HG02642 (cell line): ENCODE results near the gene GCLC.

ENCODE experiments used
- ATAC-seq: cut with Tn5 transposase; IDR thresholded peaks from one replicate; pipeline ENCODE4 v1.9.1; 2021; ENCODE audit warnings: mild to moderate bottlenecking; ENCODE audit not compliant: unreplicated experiment, poor library complexity

GCLC gene

DNA sequence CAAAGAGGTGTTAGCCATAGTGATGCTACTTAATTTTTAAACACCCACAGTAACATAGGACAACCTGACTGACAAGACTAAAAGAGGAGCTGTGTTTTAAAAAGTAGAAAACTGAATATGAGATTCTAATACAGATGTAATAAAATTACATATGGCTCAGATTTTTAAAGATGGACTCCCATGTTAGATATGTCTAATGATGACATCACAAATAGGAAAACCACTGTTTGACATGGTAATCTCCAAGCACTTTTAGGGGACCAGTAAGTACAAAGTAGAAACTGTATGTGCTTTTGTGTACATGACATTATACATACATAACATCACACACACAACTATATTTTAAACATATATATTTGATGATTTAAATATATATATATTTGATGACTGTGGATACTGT, 16.8 kb downstream of the GCLC start:
- ATAC-seq = no peak

- ATAC-seq = no peak
Observed at GRCh38 chr6:53527249-53527765, 17.6 kb downstream of the GCLC start.

DNA sequence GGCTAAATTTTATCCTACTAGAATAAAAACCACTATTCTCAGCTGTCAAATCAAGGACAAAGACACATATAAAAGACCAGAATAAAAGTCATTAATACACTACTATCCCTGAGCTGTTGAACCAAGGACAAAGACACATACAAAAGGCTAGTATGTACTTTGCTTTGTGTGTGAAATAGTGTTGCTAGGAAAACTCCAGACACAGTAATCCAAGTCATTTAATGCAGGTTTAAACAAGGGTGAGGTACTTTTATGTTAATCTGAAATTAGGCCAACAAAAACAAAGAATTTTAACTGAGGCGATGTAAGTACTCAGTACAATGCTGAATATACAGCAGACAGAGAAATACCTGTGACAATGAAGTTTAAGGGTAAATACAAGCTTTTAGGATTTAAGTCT, 18.9 kb downstream of the GCLC start:
- ATAC-seq = no peak

DNA sequence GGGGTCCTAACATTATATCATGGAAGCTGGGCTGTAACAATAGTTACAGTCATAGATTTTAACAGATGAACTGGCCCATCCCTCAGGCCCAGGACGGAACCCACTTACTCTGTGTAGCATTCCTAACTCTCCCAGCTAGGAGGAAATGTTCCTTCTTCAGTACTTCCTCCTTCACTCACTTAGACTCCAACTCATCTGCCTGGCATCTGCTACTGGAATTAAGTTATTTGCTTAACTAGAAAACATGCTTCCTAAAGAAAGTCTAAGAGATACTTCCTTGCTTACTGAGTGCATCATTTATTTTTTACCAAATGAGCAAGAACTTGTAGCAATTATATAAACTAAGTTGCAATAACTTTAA, 20.5 kb downstream of the GCLC start:
- ATAC-seq = no peak

DNA sequence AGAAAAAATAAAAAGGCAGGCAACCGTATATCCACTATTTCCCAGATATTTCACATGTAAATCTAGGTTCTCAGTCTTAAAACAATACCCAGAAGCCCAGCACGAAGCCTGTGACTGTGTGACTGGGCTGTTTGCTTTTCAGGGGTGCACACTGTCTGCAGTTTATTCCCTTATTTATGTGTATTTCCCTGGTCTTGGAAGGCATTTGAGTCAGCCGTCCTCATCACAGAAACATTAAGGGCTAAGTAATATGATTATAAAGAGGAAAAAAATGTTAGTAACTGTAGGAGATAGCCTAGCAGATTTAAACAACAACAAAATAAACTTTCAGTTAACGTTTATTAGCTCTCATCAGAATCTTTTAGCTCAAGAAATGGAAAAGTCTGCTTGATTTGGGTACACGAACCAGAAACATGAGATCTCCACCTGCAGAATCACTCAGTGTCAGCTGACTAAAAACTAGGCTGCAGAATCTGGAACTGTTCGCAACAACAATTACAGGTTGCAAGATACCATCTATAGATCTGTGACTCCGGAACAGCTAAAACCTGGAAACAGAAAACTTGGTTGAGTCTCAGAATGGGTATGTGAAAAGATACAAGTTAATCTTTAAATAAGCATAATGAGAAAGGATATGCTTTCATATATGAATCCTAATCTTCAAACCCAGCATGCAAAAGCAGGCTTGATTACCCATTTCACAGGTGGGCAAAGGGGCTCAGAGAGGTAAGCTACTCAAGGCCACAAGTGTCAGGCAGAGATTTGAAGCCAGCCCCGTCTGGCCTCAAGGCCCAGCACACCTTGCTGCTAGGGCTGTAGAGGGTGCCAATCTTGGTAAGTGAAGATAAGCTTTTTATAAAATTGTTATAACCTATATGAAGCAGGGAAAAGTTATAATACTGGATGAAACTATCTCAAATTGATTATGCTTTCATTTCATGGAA, 21.1 kb downstream of the GCLC start:
- ATAC-seq = no peak

GRCh38 chr6:53520320-53520928, 24.5 kb downstream of the GCLC start:
- no peak for ATAC-seq

DNA sequence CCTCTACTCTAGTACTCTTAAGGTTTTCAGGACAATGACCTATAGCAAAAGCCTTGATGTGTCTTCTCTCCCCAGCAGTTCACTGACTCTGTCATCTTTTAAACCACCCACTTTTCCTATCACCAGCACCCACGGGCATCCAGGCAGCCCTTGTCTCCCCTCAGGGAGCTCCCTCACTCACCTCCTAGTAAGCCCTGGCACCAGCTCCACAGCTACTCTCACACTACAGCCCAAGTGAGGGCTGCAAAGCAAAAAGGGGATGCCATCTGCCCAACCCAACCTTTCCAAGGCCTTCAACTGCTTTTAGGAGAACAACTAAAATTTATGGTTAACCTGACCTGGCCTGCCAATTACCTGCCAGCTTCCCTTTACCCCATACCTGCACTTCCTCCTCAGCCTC, 26.0 kb downstream of the GCLC start:
- ATAC-seq = no peak

DNA sequence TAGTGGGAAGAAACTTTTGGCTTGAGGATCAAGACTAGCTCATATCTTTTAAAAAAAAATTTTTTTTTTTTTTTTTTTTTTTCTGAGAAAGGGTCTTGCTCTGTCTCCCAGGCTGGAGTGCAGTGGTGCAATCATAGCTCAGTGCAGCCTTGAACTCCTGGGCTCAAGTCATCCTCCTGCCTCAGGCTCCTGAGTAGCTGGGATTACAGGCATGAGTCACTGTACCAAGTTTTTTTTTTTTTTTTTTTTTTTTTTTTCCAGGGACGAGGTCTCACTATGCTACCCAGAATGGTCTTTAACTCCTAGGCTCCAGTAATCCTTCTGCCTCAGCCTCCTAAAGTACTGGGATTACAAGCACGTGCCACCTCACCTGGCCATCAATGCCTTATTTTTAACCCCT, 27.9 kb downstream of the GCLC start:
- ATAC-seq = no peak

DNA sequence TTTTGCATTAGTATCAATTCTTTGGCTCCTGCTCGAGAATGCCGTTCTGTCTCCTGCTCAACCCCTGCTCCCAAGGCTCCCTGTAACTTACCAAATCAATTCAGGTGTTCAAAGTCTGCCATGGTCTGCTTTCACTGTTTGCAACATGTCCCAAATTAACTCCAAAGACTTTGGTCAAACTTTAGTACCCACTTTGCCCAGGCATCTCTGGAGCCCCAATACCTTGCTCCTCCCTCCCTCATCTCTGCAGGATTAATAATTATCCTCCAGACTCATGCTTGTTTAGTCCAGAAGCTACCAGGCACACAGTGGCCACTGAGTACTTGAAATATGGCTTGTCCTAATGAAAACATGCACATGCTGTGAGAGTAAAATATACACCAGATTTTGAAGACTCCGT, 30.2 kb downstream of the GCLC start:
- ATAC-seq = no peak

DNA sequence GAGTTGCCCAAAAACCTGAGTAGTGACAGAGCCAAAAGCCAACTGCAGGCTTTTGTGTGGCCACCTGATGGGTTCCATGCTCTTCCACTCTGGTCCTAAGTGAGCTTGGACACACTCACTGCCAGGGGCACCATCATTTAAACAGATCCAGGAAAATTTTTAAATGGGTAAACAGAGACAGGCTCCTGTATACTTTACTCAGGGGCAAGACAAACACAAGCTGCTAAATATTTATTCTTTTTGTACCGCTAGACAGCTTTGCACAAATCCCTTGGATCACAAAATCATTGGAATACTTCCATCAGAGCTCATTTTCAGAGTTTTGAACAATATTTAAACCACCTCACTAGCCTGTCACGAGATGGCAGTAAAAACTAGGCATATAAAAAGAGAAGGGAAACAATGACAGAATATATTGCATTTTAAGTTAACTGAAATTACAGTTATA, 31.4 kb downstream of the GCLC start:
- ATAC-seq = no peak

DNA sequence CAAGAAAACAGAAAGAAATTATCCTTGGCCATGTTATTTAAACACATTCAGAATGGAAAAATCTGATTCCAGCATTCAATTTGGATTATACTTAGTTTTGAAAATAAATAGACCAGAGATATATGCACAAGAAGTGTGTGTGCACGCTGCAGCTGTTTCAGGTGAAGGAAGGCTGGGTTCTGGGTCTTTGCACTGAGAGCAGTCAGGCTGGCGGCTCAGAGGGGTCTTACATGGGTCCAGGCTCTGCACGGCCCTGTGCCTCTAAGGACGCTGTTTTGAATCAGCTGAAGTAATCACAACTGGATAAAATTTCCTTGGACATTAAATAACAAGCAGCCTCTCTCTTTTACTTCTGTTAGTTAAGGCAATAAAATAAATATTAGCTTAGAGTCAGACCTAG, 31.8 kb downstream of the GCLC start:
- no peak for ATAC-seq

DNA sequence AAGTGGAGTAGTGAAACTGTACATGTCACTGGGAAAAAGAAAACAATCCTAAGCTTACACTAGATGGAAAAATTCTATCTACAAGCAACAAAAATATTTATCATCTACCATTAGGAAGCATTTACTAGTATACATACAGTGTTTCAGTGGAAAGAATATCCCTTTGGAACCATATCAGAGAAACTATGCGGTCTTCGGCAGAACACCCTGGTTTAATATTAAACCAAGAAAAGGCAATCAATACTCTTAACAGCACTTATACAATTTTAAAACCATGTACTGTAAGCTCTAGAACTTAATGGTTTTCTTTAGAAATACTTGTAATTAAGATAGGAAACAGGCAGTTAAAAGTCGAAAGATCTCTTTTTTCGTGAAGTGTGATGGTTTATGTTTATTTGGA, 32.3 kb downstream of the GCLC start:
- no peak for ATAC-seq

GRCh38 chr6:53510746-53511145, 34.2 kb downstream of the GCLC start:
- ATAC-seq = no peak

- no peak for ATAC-seq
Observed at GRCh38 chr6:53506872-53507271, 38.0 kb downstream of the GCLC start.

GRCh38 chr6:53504512-53504911, 40.4 kb downstream of the GCLC start:
- ATAC-seq = no peak

DNA sequence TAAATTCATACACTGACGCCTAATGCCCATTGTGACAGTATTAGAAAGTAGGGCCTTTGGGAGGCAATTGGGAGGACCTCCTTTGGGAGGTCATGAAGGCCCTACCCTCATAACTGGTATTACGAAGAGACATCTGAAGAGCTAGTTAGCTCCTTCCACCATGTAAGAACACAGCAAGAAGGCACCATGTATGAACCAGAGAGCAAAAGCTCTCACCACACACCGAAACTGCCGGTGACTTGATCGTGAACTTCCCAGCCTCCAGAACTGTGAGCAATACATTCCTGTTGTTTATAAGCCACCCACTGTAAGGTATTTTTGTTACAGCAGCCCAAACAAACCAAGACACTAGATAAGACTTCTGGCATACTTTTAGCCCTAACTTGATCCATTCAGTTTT, 41.8 kb downstream of the GCLC start:
- ATAC-seq = no peak

DNA sequence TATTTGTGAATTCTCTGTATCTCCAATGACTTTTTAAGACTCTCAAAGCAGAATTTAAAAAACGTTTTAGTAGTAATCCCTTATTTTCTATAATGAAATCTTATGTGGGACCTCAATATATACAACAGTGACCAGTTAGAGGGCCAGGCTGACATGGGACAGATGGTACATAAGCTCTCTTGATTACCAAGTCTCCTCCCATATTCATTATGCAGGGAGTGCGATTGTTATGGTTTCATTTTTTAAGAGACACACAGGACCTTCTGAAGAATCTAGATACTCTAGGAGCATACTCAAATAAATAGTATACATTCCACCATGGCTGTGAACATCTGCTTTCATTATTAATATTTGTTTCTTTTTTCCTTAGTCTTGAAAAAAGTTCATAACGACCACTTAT, 43.5 kb downstream of the GCLC start:
- ATAC-seq = no peak

DNA sequence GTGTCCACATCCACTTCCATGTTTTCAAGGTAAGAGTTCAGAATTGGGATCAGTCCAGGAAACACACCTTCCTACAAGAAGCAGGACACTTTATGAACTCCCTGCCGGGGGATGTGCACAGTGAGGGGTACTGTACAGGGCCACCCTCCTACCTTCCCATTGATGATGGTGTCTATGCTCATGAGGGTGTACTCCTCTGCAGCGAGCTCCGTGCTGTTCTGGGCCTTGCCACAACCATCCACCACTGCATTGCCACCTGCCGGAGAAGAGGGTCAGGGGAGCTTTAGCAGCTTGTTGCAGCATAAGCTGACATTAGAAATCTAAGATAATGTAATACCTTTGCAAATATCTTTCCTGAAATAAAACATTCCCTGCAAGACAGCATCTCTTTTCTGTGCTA, 44.8 kb downstream of the GCLC start:
- ATAC-seq = no peak

- no peak for ATAC-seq
Observed at GRCh38 chr6:53499094-53499493, 45.8 kb downstream of the GCLC start.

- no peak for ATAC-seq
Observed at GRCh38 chr6:53498649-53499048, 46.3 kb downstream of the GCLC start.

DNA sequence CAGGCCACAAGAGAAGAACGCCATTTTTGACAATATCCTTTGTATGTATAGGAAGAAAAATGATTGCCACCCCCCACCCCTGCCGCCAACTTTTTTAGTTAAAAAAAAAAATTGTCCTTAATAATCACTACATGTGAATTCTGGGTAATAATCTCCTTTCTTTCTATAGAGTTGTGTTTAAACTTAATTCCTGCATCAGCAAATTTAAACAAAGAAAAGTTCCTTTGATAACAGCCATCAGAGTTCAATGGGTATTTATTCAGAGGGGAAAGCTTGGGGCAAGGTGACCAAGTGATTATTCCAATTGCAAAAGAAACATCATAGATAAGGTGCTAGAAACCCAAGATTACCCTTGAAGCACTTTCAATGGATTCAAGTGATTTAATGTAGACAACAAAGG, 47.0 kb downstream of the GCLC start:
- ATAC-seq = no peak
